NCI-H2196 (cell line): ENCODE results near the gene DOLK.
"Not testable (repeated sequence)": the region's sequence is repeated elsewhere in the genome, so short reads cannot be mapped to it uniquely, and the experiment has no call there.

Source experiments
- DNase-seq: peaks from one replicate; lab custom pipeline; 2025; ENCODE audit not compliant: unreplicated experiment; lab: John Stamatoyannopoulos, UW

Gene DOLK

GRCh38 chr9:128947527-128948301 is at the start of gene DOLK, which contains the start of gene NUP188:
TSS of gene DOLK (minus strand) at chr9:128947603. CDS start at chr9:128947303, 300 bp downstream.
TSS of gene NUP188 (plus strand) at chr9:128947699. CDS start at chr9:128947720, 21 bp downstream.
- peak; percentile 97 for DNase-seq

- no peak for DNase-seq
These were observed 48.4 kb upstream of the DOLK start for GRCh38 chr9:128995791-128996190.

DNA sequence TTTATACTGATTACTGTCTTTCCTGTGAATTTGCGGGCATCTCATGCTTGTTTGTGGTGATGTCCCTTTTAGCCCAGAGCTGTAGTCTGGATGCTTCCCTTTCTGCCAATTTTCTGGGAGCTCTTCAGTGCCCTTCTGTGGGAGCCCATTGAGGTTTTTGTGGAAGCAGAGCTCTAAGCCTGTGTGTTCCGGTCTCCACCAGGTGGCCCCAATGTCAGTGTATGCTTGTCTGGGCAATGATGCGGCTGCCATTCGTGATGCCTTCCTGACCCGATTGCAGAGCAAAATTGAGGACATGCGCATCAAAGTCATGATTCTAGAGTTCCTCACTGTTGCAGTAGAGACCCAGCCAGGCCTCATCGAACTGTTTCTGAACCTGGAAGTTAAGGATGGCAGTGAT is 45.6 kb upstream of the DOLK start:
- DNase-seq, result no peak

DNA sequence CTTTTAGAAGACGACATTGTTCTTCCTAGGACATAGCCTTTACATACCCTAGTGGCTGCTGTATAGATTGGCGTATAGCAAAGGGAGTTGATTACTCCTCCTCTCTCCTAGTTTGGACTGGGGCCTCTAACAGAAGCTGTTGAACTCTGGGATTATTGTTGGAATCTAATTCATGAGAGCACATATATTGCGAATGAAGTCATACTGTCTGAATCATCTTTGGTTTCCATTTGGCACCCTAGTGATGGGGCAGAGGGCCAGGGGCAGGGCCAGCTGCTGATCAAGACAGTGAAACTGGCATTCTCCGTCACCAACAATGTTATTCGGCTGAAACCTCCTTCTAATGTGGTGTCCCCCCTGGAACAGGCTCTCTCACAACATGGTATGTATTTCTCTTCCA is 40.4 kb upstream of the DOLK start:
- DNase-seq, result peak; percentile 9

- no peak for DNase-seq
These were observed 39.3 kb upstream of the DOLK start for GRCh38 chr9:128986671-128987070.

GRCh38 chr9:128983536-128983935 is 36.1 kb upstream of the DOLK start:
- no peak for DNase-seq

DNA sequence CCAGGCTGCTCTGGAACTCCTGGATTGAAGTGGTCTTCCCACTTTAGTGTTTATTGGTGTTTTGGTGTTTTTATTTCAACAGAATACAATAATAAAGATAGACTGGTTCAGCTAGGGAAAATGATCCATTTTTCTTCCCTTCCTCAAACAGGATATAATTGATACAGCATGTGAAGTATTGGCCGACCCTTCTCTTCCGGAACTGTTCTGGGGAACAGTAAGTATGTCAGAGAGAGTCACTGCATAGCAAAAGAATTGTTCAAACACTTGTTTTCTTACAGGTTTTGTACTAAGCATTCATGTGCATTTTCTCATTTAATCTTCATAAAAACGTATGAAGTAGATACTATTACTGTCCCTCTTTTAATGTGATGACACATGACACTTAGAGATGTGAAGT is 31.7 kb upstream of the DOLK start:
- DNase-seq, result no peak

DNA sequence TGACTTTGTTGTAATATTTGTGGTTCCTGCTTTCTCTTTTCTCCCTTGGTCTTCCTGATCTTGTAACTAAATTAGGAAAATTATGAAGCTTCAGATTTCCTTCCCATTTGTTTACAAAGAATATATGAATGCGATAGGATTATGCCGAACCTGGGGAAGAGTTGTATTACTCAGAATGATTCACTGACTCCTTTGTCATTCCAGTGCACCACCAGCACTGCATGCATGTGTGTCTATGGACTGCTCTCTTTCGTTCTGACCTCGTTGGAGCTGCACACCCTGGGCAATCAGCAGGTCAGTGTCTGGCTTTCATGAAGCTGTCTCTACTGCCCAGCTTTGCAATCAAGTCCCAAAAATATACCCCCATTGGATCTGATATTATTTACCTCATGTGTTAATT is 25.6 kb upstream of the DOLK start:
- DNase-seq, result no peak

- DNase-seq, result no peak
These were observed 22.1 kb upstream of the DOLK start for GRCh38 chr9:128969491-128969890.

GRCh38 chr9:128961403-128961802 is 14.0 kb upstream of the DOLK start:
- not testable (repeated sequence) for DNase-seq

GRCh38 chr9:128947277-128947526 is 201 bp downstream of the DOLK start:
- DNase-seq, result no peak

- DNase-seq, result peak; percentile 17
These were observed 679 bp downstream of the DOLK start for GRCh38 chr9:128946571-128947276.

- no peak for DNase-seq
These were observed 1.5 kb downstream of the DOLK start for GRCh38 chr9:128945798-128946501.

GRCh38 chr9:128944966-128945365 is 2.4 kb downstream of the DOLK start:
- DNase-seq, result not testable (repeated sequence)

DNA sequence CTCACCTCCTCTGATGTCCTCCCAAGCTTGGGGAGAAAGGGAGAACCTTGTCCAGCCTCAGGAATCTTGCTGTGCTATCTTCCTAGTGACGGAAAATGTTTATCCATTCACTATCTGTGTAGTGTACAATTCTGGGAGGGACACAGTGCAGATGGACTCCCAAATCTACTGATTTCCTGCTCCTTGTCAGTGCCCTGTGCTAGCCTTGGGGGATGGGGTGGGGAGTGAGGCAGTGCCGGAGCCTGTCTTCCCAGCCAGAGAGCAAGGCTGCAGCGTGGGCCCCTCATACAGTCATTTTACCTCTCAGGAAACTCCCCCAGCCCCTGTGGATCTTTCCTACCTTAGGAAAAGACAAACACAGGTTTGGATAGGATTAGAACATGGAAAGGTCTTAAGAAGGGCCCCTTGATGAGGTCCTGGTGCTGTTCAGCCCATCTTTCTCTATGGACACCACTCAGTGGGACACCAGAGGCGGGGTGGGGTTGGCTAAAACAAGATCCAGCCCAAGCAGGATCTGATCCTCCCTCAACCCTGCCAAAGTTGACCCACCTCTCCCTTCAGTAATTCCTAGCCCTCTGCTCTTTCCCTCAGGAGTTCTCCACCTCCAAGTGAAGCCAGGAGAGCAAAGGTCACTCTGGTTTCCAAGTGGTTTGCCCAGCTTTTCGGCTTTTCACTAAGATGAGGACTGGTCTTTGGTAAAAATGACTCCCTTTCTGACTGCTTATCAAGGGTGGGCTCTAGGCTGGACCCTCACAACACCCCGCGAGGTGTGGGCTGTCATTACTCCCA is 3.4 kb downstream of the DOLK start:
- DNase-seq, result no peak

- no peak for DNase-seq
These were observed 6.3 kb downstream of the DOLK start for GRCh38 chr9:128940946-128941755.

DNA sequence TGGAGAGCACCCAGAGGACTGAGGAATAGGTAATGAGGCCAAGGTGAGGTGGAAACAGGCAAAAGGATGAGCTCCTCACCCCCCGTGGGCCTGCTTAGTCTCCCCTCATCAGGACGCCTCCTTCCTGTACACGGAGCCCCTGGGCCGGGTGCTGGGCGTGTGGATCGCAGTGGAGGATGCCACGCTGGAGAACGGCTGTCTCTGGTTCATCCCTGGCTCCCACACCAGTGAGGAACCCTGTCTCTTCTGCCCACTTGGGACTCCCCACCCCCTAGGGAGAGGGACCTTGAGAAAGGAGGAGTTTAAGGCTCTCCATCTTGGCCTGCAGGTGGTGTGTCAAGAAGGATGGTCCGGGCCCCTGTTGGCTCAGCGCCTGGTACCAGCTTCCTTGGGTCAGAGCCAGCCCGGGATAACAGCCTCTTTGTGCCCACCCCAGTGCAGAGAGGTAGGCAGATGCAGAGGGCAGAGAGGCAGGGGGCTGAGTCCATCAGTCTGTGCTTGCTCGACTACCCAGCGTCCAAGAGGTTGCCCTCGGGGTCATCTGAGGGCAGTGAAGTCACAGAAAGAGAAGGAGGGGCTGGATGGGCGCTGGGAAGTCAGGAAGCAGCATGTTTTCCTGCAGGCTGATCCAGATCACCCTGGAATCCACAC is 7.0 kb downstream of the DOLK start:
- no peak for DNase-seq

- DNase-seq, result no peak
These were observed 9.9 kb downstream of the DOLK start for GRCh38 chr9:128937310-128938165.
